Activated naive CD4-positive, alpha-beta T cell treated with anti-CD3 and anti-CD28 coated beads, Interleukin-2, amount 10 ng/mL, durations not matched to agents 7 days and 5 days (primary cell): ENCODE measurements around the gene NMRK2.
"Not testable (repeated sequence)": the region's sequence is repeated elsewhere in the genome, so short reads cannot be mapped to it uniquely, and the experiment has no call there.

Source experiments
- CTCF ChIA-PET: fragments of 350-600 bp; sonication (Branson Sonifier 250); formaldehyde crosslinking; loops from one replicate; lab custom pipeline; 2021; ENCODE audit warnings: antibody characterized with exemption; lab: Charles Lee
- DNase-seq: peaks from one replicate; pipeline ENCODE4 v3.0.0-alpha.2; 2020
- H3K27ac Mint-ChIP-seq: one replicate; pipeline ENCODE4 v1.8.0; 2021; ENCODE audit warnings: mild to moderate bottlenecking, moderate library complexity, mixed read lengths
- H3K27me3 Mint-ChIP-seq: one replicate; pipeline ENCODE4 v1.8.0; 2021; ENCODE audit warnings: mild to moderate bottlenecking, mixed read lengths
- H3K36me3 Mint-ChIP-seq: one replicate; pipeline ENCODE4 v1.8.0; 2021; ENCODE audit warnings: mixed read lengths
- H3K4me1 Mint-ChIP-seq: one replicate; pipeline ENCODE4 v1.8.0; 2021; ENCODE audit warnings: mixed read lengths
- H3K4me3 Mint-ChIP-seq: one replicate; pipeline ENCODE4 v1.8.0; 2021; ENCODE audit warnings: mild to moderate bottlenecking, moderate library complexity, mixed read lengths
- H3K9me3 Mint-ChIP-seq: one replicate; pipeline ENCODE4 v1.8.0; 2021; ENCODE audit warnings: mixed read lengths

The NMRK2 gene

GRCh38 chr19:3914199-3914598, 18.7 kb upstream of the NMRK2 start:
- H3K27ac Mint-ChIP-seq, result no peak overlapping the region
- no peak overlapping the region for H3K4me3 Mint-ChIP-seq
- peaks cover 14% of the 10 kb centered on the region for H3K27me3 Mint-ChIP-seq
- H3K9me3 Mint-ChIP-seq, result peaks cover 9% of the 10 kb centered on the region
- no peaks in the 10 kb centered on the region for H3K4me1 Mint-ChIP-seq
- no peak for DNase-seq
- CTCF ChIA-PET, result no interaction called here
- no peaks in the 10 kb centered on the region for H3K36me3 Mint-ChIP-seq

GRCh38 chr19:3916033-3916432, 16.8 kb upstream of the NMRK2 start:
- Mint-ChIP-seq H3K9me3 (peaks cover 6% of the 10 kb centered on the region), H3K4me3 (no peak overlapping the region), H3K27me3 (peaks cover 14% of the 10 kb centered on the region), H3K36me3 (no peaks in the 10 kb centered on the region), H3K27ac (no peak overlapping the region), H3K4me1 (no peaks in the 10 kb centered on the region)
- no peak for DNase-seq
- CTCF ChIA-PET, result no interaction called here

GRCh38 chr19:3919793-3920192, 13.1 kb upstream of the NMRK2 start:
- no peak for DNase-seq
- Mint-ChIP-seq H3K27ac (no peak overlapping the region), H3K4me1 (no peaks in the 10 kb centered on the region), H3K36me3 (no peaks in the 10 kb centered on the region), H3K9me3 (peaks cover 20% of the 10 kb centered on the region), H3K27me3 (peaks cover 10% of the 10 kb centered on the region), H3K4me3 (no peak overlapping the region)
- CTCF ChIA-PET, result no interaction called here

GRCh38 chr19:3923096-3923758, 9.6 kb upstream of the NMRK2 start:
- peaks cover 23% of the 10 kb centered on the region for H3K9me3 Mint-ChIP-seq
- H3K36me3 Mint-ChIP-seq, result no peaks in the 10 kb centered on the region
- no peaks in the 10 kb centered on the region for H3K27me3 Mint-ChIP-seq
- H3K4me1 Mint-ChIP-seq, result no peaks in the 10 kb centered on the region
- H3K27ac Mint-ChIP-seq, result no peak overlapping the region
- CTCF ChIA-PET, result no interaction called here
- H3K4me3 Mint-ChIP-seq, result no peak overlapping the region
- no peak for DNase-seq

GRCh38 chr19:3923912-3924311, 9.0 kb upstream of the NMRK2 start:
- Mint-ChIP-seq H3K27me3 (no peaks in the 10 kb centered on the region), H3K9me3 (peaks cover 23% of the 10 kb centered on the region), H3K4me1 (no peaks in the 10 kb centered on the region), H3K36me3 (no peaks in the 10 kb centered on the region), H3K27ac (no peak overlapping the region), H3K4me3 (no peak overlapping the region)
- CTCF ChIA-PET, result no interaction called here
- DNase-seq, result no peak

GRCh38 chr19:3931041-3931440, 1.8 kb upstream of the NMRK2 start:
- CTCF ChIA-PET, result no interaction called here
- Mint-ChIP-seq H3K27ac (no peak overlapping the region), H3K4me1 (no peaks in the 10 kb centered on the region), H3K36me3 (no peaks in the 10 kb centered on the region), H3K9me3 (no peaks in the 10 kb centered on the region), H3K27me3 (peaks cover 45% of the 10 kb centered on the region), H3K4me3 (no peak overlapping the region)
- no peak for DNase-seq

GRCh38 chr19:3936506-3937442, 3.9 kb downstream of the NMRK2 start:
- no peak overlapping the region for H3K27ac Mint-ChIP-seq
- no peak overlapping the region for H3K4me3 Mint-ChIP-seq
- H3K9me3 Mint-ChIP-seq, result no peaks in the 10 kb centered on the region
- H3K36me3 Mint-ChIP-seq, result no peaks in the 10 kb centered on the region
- CTCF ChIA-PET, result no interaction called here
- DNase-seq, result no peak
- no peaks in the 10 kb centered on the region for H3K4me1 Mint-ChIP-seq
- peaks cover 37% of the 10 kb centered on the region for H3K27me3 Mint-ChIP-seq

- CTCF ChIA-PET, H3K4me3 Mint-ChIP-seq, H3K9me3 Mint-ChIP-seq, H3K27ac Mint-ChIP-seq, H3K4me1 Mint-ChIP-seq, H3K36me3 Mint-ChIP-seq, DNase-seq: not testable (repeated sequence)
- H3K27me3 Mint-ChIP-seq, result peaks cover 21% of the 10 kb centered on the region
Observed at GRCh38 chr19:3938300-3938950, 5.6 kb downstream of the NMRK2 start.

GRCh38 chr19:3942790-3943409, 10.0 kb downstream of the NMRK2 start:
- H3K4me3 Mint-ChIP-seq, result no peak overlapping the region
- H3K27ac Mint-ChIP-seq, result no peak overlapping the region
- H3K27me3 Mint-ChIP-seq, result peaks cover 4% of the 10 kb centered on the region
- no peak for DNase-seq
- H3K9me3 Mint-ChIP-seq, result no peaks in the 10 kb centered on the region
- CTCF ChIA-PET, result no interaction called here
- H3K4me1 Mint-ChIP-seq, result peaks cover 7% of the 10 kb centered on the region
- no peaks in the 10 kb centered on the region for H3K36me3 Mint-ChIP-seq

GRCh38 chr19:3944018-3944721, 11.3 kb downstream of the NMRK2 start:
- Mint-ChIP-seq H3K4me1 (peaks cover 7% of the 10 kb centered on the region), H3K27me3 (peaks cover 10% of the 10 kb centered on the region), H3K27ac (no peak overlapping the region), H3K4me3 (no peak overlapping the region), H3K9me3 (no peaks in the 10 kb centered on the region), H3K36me3 (no peaks in the 10 kb centered on the region)
- CTCF ChIA-PET, result no interaction called here
- DNase-seq, result no peak

GRCh38 chr19:3945838-3946237, 13.0 kb downstream of the NMRK2 start:
- H3K9me3 Mint-ChIP-seq, result no peaks in the 10 kb centered on the region
- no peak overlapping the region for H3K4me3 Mint-ChIP-seq
- no peak for DNase-seq
- peaks cover 16% of the 10 kb centered on the region for H3K27me3 Mint-ChIP-seq
- CTCF ChIA-PET, result no interaction called here
- no peaks in the 10 kb centered on the region for H3K36me3 Mint-ChIP-seq
- no peak overlapping the region for H3K27ac Mint-ChIP-seq
- H3K4me1 Mint-ChIP-seq, result peaks cover 8% of the 10 kb centered on the region

GRCh38 chr19:3947316-3947933, 14.6 kb downstream of the NMRK2 start:
- CTCF ChIA-PET, result not testable (repeated sequence)

GRCh38 chr19:3949294-3949693, 16.4 kb downstream of the NMRK2 start:
- Mint-ChIP-seq H3K27ac (no peak overlapping the region), H3K36me3 (no peaks in the 10 kb centered on the region), H3K9me3 (no peaks in the 10 kb centered on the region), H3K27me3 (peaks cover 40% of the 10 kb centered on the region), H3K4me3 (no peak overlapping the region), H3K4me1 (peaks cover 7% of the 10 kb centered on the region)
- CTCF ChIA-PET, result no interaction called here
- DNase-seq, result no peak

More at GRCh38 chr19:3947316-3947933, 14.6 kb downstream of the NMRK2 start:
- DNase-seq, H3K4me3 Mint-ChIP-seq, H3K9me3 Mint-ChIP-seq, H3K36me3 Mint-ChIP-seq, H3K27ac Mint-ChIP-seq: not testable (repeated sequence)
- peaks cover 31% of the 10 kb centered on the region for H3K27me3 Mint-ChIP-seq
- H3K4me1 Mint-ChIP-seq, result peaks cover 13% of the 10 kb centered on the region
